Stimulated activated CD8-positive, alpha-beta memory T cell treated with anti-CD3 and anti-CD28 coated beads, Interleukin-4, amount 100 ng/mL, for 24 hours (primary cell): Measurements from ENCODE around the gene MIER2.
"Not testable (repeated sequence)": the region's sequence is repeated elsewhere in the genome, so short reads cannot be mapped to it uniquely, and the experiment has no call there.

ENCODE experiments used
- DNase-seq: peaks from one replicate; pipeline ENCODE4 v3.0.0-alpha.2; 2020; ENCODE audit warnings: low read depth

MIER2 gene

GRCh38 chr19:344625-345319 lies at the start of gene MIER2:
MIER2 (minus strand) TSS chr19:344796; CDS start chr19:344782, 14 bp downstream.
- DNase-seq: peak; percentile 79

DNA sequence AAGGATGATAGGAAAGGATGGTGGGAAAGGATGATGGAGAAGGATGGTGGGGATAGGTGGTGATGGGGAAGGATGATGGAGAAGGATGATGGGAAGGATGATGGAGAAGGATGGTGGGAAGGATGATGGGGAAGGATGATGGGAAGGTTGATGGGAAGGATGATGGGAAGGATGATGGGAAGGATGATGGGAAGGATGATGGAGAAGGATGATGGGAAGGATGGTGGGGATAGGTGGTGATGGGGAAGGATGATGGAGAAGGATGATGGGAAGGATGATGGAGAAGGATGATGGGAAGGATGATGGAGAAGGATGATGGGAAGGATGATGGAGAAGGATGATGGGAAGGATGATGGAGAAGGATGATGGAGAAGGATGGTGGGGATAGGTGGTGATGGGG lies 49.0 kb upstream of the MIER2 start:
- not testable (repeated sequence) for DNase-seq

DNA sequence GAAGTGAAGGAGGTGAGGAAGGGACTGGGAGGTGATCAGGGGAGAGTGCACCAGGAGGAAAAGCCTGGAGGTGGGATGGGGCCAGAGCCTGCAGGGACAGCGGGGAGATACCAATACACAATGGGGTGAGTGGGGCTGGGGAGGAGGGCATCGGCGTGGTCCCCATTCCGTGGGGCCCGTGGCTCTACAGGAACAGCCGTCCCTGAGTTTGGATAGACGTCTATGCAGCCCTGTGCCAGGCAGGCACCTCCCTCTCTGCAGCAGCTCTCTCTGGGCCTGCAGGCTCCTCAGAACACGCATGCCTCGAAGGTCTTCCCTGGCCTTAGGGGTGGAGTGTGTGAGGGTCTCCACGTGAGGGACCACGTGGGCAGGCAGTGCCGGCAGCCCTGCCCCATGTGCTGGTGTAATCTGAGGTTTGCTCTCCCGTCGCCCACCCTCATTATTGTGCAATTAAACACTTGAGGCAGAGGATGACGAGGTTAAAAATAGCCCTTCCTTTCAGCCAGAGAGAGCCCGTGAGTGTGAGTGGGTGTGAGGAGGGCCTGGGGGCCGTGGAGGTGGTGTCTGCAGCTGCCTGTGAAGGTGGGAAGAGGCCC lies 47.9 kb upstream of the MIER2 start:
- no peak for DNase-seq

DNA sequence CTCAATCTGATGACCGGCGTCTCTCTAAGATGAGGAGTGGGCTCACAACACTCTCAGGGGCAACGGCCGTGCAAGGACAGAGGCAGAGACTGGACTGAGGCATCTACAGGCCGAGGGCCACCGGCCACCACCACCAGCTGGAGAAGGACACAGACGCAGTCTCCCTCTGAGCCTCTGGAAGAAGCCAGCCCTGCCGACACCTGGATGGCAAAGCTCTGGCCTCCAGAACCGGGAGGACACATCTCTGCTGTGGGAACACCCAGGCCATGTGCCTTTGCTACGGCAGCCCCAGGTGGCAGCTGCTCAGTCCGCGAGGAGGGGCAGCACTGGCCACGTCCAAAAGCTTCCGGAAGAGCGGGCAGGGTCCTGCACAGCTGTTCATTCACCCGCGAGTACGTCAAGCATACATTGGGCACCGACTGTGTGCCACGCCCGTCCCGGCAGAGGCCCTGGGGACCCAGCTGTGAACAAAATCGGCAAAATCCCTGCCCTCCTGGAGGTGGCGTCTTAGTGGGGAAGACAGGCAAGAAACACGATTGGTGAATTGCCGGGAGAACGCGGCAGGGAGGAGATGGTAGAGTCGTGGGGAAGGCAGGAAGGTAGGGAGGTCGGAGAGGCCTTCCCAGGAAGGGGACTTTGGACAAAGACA lies 47.3 kb upstream of the MIER2 start:
- no peak for DNase-seq

GRCh38 chr19:391207-391557 lies 46.6 kb upstream of the MIER2 start:
- DNase-seq: no peak

DNA sequence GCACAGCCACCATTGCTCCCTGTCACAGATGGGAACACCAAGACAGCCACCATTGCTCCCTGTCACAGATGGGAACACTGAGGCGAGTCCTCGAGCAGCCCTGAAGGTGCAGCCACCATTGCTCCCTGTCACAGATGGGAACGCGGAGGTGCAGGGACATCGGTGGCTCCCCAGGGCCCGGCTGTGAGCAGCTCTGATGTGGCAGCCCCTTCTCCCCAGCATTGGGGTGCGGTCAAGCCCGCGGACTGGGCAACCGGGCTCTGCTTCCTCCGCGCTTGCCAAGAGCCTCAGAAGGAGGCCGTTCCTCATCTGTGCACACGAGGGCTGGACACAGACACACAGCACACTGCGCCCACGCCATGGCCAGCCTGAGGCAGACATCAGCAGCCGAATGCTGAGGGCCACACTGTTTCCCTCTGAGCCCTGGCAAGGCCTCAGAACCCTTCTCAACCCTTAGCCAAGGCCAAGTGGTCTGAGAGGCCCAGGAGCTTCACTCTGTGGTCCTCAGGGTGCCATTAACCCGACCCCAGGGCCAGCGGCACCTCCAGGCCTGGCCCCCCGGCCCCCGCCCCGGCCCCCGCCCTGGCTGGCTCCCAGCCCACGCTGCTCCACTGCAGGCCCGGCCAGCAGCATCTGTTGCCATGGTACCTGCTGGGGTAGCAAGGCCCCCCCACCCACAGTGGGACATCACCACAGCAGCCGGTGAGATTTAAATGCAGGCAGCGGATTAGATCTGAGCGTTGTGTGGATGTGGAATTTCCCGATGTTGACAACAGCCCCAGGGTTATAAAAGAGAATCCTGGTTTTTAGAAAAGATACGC lies 46.0 kb upstream of the MIER2 start:
- no peak for DNase-seq

DNA sequence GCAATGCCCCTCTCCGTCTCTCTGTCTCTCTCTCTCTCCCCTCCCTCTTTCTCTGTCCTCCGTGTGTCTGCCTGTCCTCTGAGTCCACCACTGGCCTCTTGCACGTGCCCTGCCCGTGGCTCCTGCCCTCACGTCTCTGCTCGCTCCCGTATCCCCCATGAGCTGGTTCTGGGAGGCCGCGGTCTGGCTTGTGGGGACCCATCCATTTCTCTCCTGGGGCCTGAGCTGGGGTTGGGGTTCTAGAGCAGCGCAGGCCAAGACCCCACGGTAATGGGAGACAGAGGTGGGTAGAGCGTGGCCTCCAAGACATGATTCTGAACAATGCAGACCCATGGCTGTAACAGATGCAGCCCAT lies 45.3 kb upstream of the MIER2 start:
- DNase-seq: no peak

DNA sequence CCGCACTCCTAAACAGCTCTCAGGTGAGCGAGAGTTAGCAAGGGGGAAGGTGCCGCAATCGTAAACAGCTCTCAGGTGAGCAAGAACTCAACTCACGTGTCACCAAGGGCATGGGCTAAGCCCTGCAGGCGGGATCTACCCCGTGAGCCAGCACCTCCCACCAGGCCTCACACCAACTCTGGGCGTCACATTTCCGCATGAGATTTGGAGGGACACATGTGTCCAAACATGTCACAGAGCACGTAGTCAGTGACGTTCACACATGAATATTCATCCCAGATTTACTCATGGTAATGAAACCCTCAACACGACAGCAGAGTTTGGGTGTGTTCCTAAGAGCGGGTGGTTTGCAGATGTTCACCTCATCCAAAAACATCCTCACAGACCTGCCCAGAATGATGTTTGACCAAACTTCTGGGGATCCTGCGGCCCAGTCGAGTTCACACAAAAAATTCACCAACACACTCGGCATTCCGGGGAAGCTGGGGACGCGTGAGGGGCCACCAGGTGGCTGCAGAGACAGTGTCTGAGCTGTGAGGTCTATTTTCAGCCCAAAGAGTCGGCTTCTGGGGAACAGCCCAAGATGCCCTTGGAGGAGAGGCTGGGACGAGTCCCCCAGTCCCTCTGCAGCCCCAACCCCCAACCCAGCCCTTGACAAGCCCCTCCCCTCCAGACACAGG lies 44.8 kb upstream of the MIER2 start:
- no peak for DNase-seq

DNA sequence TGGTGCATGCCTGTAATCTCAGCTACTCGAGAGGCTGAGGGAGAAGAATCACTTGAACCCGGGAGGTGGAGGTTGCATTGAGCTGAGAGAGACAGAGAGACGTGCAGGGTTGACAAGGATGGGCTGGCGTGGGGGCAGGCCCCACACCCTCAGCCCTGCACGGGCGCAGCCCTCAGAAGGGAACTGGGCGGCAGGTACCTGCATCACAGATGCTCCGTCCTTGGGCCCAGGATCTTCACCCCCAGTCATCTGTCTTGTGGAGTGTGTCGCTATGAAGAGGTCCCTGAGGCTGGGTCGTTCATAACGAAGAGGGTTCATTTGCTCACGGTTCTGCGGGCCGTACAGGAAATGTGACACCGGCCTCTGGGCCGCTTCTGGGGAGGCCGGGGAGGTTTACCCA lies 44.1 kb upstream of the MIER2 start:
- DNase-seq: no peak

DNA sequence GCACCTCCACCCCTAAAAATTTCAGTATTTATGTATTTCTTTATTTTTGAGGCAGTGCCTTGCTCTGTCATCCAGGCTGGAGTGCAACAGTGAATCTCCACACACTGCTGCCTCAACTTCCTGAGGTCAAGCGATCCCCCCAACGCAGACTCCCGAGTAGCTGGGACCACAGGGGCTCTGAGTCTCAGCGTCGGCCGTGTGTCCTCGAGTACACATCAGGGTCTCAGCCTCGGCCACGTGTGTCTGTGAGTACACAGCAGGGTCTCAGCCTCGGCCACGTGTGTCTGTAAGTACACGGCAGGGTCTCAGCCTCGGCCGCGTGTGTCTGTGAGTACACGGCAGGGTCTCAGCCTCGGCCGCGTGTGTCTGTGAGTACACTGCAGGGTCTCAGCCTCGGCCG lies 43.2 kb upstream of the MIER2 start:
- DNase-seq: no peak

DNA sequence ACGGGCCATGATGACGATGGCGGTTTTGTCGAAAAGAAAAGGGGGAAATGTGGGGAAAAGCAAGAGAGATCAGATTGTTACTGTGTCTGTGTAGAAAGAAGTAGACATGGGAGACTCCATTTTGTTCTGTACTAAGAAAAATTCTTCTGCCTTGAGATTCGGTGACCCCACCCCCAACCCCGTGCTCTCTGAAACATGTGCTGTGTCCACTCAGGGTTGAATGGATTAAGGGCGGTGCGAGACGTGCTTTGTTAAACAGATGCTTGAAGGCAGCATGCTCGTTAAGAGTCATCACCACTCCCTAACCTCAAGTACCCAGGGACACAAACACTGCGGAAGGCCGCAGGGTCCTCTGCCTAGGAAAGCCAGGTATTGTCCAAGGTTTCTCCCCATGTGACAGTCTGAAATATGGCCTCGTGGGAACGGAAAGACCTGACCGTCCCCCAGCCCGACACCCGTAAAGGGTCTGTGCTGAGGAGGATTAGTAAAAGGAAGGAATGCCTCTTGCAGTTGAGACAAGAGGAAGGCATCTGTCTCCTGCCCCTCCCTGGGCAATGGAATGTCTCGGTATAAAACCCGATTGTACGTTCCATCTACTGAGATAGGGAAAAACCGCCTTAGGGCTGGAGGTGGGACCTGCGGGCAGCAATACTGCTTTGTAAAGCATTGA lies 42.2 kb upstream of the MIER2 start:
- not testable (repeated sequence) for DNase-seq

- DNase-seq: not testable (repeated sequence)
These were observed 41.6 kb upstream of the MIER2 start for GRCh38 chr19:386189-386588.

GRCh38 chr19:384799-385169 lies 40.2 kb upstream of the MIER2 start:
- no peak for DNase-seq

DNA sequence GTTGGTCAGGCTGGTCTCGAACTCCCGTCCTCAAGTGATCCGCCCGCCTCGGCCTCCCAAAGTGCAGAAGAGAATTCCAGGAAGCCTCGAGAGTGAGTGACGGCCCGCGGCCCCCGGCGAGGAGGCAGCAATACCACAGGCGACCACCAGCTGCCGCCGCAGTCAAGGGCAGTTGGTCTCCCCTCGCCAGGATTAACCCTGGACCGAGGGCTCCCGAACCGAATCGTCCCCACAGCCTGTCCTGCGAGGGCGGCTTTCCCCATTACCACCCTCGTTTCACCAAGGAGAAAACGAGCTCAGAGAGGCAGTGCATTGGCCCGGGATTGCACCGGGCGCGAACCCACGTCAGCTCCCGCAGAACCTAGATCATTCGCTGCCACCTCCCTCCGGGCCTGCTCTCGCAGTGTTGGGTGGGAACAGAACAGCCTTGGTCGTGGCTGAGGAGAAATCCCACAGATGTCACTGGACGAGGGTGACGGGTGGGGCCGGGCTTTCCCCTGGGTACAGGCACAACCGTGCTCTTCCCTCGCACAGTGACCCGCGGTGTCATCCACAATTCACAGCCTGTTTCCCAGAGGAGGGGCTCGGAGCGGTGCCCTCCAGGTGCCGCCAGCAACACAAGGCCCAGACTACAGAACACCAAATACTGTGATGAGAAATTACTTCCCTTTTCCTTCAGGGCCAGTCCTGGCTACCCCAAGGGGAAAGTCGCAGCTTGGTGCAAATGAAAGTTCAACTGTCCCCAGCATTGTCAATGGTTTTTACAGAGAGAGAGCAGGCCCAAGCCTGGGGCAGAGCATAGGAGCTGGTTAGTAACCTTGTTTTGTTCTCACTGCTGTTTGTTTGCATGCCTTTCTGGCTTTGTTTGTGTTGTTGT lies 39.6 kb upstream of the MIER2 start:
- no peak for DNase-seq

DNA sequence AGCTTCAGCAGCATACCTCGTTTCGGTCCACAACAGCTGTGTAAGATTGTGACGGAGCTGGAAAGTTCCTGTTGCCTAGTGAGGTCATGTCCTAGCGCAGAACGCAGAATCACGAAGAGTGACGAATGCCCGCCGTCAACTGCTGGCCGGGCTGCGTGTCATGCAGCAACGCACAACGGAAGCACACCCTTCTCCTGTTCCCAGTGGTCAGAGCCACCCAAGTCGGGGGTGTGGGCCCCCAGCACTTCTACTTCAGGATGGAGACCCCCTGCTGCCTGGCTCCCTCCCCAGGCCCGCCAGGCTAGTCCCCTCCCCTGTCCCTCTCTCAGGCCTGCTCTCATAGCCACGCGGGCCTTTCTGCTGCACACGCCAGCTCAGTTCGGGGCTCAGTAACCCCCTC lies 38.4 kb upstream of the MIER2 start:
- DNase-seq: no peak

- peak; percentile 16 for DNase-seq
These were observed 38.0 kb upstream of the MIER2 start for GRCh38 chr19:382578-382977.

- not testable (repeated sequence) for DNase-seq
These were observed 37.3 kb upstream of the MIER2 start for GRCh38 chr19:381901-382300.

GRCh38 chr19:380618-381219 lies 36.1 kb upstream of the MIER2 start:
- not testable (repeated sequence) for DNase-seq

- no peak for DNase-seq
These were observed 35.2 kb upstream of the MIER2 start for GRCh38 chr19:379796-380195.

DNA sequence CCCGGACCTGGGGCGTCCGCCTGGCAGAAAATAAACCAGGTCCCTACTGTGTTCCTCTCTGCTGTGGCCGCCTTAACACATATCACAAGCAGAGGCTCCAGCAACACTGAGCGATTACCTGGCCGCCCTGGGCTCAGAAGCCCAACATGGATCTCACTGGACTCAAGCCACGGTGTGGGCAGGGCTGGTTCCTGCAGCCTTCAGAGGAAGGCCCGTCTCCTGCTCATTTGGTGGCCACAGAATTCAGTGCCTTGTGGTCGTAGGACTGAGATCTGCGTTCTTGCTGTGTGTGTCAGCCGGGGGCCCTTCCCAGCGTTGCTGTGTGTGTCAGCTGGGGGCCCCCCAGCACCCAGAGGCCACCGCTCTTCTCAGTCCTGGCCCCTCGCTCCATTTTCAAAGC lies 34.1 kb upstream of the MIER2 start:
- DNase-seq: no peak
